ENCODE data around the gene RAD51B.

Gene RAD51B

DNA sequence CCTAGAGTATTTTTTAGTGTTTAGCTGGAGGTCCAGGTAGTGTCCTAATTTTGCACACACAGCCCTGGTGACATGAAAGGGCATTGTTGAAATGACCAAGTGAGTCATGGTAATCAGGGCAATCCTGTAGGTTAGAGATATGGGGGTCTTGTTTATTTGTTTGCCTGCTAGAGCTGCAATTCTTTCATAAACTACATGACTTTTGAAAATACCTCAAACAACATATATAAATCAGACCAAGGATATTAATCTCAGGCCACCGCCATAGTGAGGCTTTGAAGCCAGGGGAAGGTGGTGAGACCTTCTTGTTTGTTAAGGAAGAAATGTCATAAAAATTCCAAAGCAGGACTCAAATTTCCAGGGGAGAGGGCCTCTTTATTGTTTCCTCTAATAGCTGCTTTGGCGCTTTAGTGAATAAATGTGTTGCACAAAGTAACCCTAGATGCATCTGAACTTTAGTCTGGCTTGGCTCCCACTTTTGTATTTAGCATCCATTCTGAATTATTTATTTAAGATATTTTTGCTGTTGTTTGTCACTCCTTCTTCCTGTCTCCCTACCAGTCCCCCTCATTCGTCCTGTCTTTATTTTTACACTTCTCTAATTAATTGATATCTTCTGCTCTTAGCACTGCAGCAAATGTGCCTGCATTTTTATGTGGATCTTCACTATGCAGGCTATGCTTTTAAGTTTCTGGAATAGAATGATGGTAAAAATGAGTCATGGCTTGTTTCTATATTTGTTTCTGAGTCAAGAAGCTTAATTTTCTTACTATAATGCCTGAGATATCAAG, 430.3 kb downstream of the RAD51B start:
- no peak for DNase-seq (ENCODE audit: low read depth)

DNA sequence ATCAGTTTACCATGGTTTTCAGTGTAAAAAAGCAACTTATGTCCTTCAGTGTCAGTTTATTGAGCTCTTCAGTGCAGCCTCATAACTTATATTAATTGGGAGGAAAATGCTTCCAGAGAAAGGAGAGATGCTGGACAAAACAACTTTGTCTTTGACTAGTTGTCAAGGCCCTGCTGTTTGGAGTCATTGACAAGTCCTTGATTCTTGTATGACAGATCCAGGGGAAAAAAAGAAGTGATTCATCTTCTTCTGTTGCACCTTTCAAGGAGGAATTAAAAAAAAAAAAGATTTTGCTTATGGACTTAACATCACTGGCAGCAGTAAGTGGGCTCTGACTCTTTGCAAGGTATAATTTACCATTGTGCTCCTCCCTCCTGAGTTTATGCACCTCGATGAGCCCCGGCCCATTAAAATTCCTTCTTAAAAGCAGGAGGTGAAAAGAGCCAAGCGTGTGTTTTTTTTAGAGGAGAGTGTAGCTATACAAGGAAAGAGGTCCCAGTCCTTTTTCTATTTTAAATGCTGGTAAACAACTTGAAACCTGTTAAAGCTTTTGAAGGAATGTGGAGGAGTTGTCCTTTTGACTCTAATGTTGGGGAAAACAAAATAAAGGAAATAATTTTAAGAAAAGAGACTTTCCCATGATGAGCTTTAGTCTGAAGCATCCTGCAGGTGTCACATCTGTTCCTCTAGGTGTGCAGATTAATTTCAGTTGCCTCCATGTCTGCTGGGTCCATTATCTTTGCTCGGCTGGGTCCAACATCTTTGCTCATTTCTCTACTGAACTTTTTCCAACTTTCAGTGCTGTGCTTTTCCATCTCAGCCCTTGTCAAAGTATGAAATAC, 431.6 kb downstream of the RAD51B start:
- TF ChIP-seq, protein P1, sequence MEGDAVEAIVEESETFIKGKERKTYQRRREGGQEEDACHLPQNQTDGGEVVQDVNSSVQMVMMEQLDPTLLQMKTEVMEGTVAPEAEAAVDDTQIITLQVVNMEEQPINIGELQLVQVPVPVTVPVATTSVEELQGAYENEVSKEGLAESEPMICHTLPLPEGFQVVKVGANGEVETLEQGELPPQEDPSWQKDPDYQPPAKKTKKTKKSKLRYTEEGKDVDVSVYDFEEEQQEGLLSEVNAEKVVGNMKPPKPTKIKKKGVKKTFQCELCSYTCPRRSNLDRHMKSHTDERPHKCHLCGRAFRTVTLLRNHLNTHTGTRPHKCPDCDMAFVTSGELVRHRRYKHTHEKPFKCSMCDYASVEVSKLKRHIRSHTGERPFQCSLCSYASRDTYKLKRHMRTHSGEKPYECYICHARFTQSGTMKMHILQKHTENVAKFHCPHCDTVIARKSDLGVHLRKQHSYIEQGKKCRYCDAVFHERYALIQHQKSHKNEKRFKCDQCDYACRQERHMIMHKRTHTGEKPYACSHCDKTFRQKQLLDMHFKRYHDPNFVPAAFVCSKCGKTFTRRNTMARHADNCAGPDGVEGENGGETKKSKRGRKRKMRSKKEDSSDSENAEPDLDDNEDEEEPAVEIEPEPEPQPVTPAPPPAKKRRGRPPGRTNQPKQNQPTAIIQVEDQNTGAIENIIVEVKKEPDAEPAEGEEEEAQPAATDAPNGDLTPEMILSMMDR (conservative IDR thresholded peaks at IDR 0.05; ENCODE audit: low read depth, low read length) = no peak
- no peak overlapping the region for H3K4me3 ChIP-seq (ENCODE audit: low read length)
- no peak for DNase-seq (ENCODE audit: low read depth)

More for the DNA sequence above, 430.3 kb downstream of the RAD51B start:
- TF ChIP-seq, protein P1 (conservative IDR thresholded peaks at IDR 0.05; ENCODE audit: low read depth, low read length) = no peak
- no peak overlapping the region for H3K4me3 ChIP-seq (ENCODE audit: low read length)

DNA sequence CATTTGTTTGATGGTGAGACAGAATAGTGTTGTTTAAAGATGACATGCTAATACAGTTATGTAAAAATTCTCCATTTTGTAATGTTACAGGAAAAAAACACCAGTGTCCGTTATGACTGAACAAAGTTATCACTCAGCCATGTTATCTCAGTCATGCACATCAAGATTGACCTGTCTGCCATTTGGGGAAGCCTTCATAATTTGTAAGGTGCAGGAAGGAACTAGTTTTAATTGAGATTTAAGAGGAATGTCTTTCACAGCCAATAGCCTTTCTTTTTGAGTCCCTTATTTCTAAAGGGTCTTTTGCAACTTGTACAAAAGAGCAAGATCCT, 432.2 kb downstream of the RAD51B start:
- TF ChIP-seq, protein P1 (conservative IDR thresholded peaks at IDR 0.05; ENCODE audit: low read depth, low read length) = no peak
- DNase-seq (ENCODE audit: low read depth) = no peak
- no peak overlapping the region for H3K4me3 ChIP-seq (ENCODE audit: low read length)

DNA sequence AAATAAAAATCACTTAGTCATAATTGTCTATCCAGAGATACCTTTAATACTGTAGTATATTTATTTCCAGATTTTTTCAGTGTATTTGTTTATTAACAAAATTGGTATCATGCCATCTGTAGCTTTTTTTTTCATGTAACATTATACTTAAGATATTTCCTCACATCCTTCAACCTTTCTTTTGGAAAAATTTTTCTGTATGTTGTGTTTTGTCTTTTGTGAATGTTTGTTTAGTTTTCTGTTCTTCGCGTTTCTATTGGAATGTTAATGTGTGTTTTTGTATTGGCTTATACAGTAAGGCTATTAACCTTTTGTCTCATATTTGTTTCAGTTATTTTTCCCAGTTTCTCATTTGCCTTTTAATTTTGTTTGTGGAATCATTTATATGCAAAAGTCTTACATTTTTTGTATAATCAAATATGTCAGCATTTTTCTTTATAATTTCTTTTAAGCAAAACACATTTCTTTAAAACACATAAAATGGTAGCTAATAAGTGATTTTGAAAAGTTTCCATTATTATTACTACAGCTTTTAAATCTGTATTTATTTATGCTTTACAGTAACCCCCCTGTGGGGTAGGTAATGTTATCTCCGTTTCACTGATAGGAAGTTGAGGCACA, 433.7 kb downstream of the RAD51B start:
- DNase-seq (ENCODE audit: low read depth) = no peak
- TF ChIP-seq, protein P1 (conservative IDR thresholded peaks at IDR 0.05; ENCODE audit: low read depth, low read length) = no peak
- no peak overlapping the region for H3K4me3 ChIP-seq (ENCODE audit: low read length)

DNA sequence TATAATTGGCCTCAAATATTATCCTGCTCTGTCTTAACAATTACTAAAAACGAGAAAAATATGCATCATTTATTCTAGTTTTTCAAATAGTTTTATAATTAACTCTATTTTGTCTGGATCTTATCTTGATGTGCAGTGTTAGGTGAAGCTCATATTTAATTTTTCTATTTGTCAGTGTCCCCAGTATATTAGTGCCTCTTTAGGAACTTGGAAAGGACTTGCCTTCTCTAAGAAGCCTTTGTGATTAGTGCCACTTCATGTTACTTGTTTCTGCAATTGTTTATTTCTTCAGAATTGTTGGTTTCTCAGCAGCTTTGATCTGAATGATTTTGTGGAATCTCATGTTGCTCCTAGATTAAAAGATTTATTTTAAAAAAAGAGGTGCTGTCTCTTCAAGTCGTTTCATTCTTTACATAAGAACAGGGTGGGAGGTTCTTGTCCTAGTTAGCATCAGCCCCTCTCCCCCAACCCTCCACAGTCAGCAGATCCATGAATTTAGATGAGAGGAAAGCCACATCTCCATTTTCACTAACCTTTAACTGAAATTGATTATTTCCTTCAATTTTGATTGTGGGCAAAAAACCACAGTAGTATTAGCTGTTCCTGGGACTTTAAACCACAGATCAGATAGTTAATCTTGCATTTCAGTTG, 434.4 kb downstream of the RAD51B start:
- H3K4me3 ChIP-seq (ENCODE audit: low read length) = no peak overlapping the region
- TF ChIP-seq, protein P1 (conservative IDR thresholded peaks at IDR 0.05; ENCODE audit: low read depth, low read length) = no peak
- DNase-seq (ENCODE audit: low read depth) = no peak

DNA sequence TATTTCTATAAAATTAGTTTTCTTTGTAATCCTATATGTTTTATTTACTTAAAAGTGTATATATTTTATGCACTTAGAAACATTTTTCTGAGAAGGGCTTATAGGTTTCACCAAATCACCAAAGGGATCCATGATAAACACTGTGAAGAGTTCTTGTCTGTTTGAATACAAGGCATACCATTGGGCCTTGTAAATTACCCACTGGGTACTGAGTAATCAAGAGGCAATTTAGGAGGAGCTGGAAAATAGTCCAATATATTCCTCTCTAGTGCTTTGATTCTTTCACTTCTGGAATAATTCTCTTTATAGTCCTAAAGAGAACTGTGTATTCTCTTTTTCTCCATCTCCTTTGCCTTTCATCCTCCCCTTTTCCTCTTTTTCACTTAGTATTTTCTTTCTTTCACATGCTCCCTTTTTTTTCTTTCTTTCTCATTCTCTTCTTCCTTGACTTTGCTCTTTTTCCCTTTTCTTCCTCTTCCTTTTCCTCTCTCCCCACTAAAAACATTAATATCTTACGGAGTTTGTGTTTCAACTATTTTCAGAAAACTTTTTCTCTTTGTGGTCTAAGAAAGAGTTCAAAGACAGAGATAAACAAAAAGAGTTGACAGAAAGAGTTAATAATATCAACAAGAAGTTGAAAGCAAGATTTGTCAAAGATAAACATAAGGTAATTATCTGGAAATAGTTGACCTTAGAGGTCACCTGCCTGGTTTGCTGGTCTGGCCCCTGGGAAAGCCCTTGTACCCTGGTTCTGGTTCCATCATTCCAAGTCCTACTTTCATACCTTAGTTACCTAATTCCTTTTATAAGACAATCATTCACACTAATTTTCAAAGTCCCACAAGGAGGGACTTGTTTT, 435.3 kb downstream of the RAD51B start:
- TF ChIP-seq, protein P1 (conservative IDR thresholded peaks at IDR 0.05; ENCODE audit: low read depth, low read length) = no peak
- DNase-seq (ENCODE audit: low read depth) = no peak
- H3K4me3 ChIP-seq (ENCODE audit: low read length) = no peak overlapping the region
